Measurements from ENCODE around the gene RMDN2. TPM values are rescaled to one million over a fixed set of nuclear protein-coding genes. Genes with fewer than 3 reads are reported as not detected.

RMDN2 gene
- total and polyA plus RNA-seq, 10 of the 15 experiments (the other 5 are each of a cell fraction or from before 2014, with no cell fraction given) = 2.6 to 12.4 (median 9.2) TPM

DNA sequence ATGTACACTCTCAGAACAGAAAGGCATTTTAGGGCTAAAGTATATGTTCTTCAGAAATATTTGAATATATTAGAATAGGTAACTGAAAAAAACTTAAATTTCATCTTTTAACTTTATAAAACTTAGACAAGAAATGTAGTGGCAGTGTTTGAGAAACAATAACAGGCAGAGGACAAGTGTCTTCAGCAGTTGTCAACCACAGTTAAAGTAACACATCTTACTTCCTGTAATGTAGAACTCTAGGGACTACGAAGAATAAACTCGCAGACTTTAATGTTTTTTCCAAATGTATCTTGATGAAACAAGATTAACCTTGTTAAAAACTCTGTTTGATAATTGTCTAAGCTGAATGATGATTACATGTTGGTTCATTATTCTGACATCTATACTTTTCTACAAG is 50.7 kb downstream of the RMDN2 start (continued):
- TF ChIP-seq, protein P1, sequence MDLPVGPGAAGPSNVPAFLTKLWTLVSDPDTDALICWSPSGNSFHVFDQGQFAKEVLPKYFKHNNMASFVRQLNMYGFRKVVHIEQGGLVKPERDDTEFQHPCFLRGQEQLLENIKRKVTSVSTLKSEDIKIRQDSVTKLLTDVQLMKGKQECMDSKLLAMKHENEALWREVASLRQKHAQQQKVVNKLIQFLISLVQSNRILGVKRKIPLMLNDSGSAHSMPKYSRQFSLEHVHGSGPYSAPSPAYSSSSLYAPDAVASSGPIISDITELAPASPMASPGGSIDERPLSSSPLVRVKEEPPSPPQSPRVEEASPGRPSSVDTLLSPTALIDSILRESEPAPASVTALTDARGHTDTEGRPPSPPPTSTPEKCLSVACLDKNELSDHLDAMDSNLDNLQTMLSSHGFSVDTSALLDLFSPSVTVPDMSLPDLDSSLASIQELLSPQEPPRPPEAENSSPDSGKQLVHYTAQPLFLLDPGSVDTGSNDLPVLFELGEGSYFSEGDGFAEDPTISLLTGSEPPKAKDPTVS (IDR thresholded peaks at IDR 0.05; ENCODE audit: low read depth, low read length) = no peak
- no peak for TF ChIP-seq PAX8 (IDR thresholded peaks at IDR 0.05)

DNA sequence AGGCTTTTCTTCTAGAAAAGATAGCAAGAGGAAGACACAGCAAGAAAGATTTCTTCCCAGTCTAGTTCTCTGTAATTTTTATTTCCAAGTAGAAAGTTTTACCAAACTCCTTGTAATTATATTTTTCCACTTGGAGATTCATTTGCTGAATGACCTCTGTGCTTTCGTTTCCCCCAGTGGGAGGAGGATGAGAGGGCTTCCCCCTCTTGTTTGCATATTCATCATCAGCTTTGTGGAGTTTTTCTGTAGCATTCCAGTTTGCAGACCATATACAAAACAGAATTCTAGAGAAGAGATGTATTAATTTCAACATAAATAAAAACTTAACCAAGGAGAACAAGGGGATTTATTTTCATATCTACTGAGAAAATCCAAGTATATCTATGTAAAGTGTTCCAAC is 51.3 kb downstream of the RMDN2 start:
- intact Hi-C loops (cut with micrococcal nuclease; ENCODE audit: unreplicated experiment) (no loop called here), in situ Hi-C loops (cut with MboI) (no loop called here)
- Histone ChIP-seq H4K20me1 (ENCODE audit: control insufficient read depth, insufficient read depth) (no peaks in the 10 kb centered on the region), H3K9ac (ENCODE audit: control insufficient read depth, insufficient read depth, low read length) (no peak overlapping the region), H3K79me2 (ENCODE audit: control insufficient read depth, insufficient read depth, low read length) (no peaks in the 10 kb centered on the region), H3K4me2 (ENCODE audit: control insufficient read depth, insufficient read depth) (no peak overlapping the region), H3K9me3 (replicated peaks; ENCODE audit: control insufficient read depth, insufficient read depth, low read length) (no peaks in the 10 kb centered on the region), H3K36me3 (ENCODE audit: control insufficient read depth in 2 of 2, insufficient read depth in 2 of 2, low read length in 1 of 2) (no peaks in the 10 kb centered on the region), H3K27ac (ENCODE audit: control insufficient read depth, insufficient read depth) (no peak overlapping the region), H3K4me3 (no peak overlapping the region), H3K4me1 (ENCODE audit: control insufficient read depth, insufficient read depth, low read length) (no peaks in the 10 kb centered on the region), H3K27me3 (replicated peaks in 1 of 2; ENCODE audit: control insufficient read depth in 2 of 2, insufficient read depth in 2 of 2, low read length in 1 of 2) (no peaks in the 10 kb centered on the region), H2AFZ (ENCODE audit: control insufficient read depth, low read depth, low read length) (no peak overlapping the region)
- FAIRE-seq (no peak), DNase-seq (ENCODE audit: low read depth, low spot score) (no peak), ATAC-seq (no peak)
- WGBS (ENCODE audit: insufficient coverage, insufficient replicate concordance, low lambda C conversion rate, missing lambda C conversion rate) = 0% methylated on average over 1 of the region's 1 CpG
- BruUV-seq (replicated peaks) = no TSS peak
- CTCF ChIA-PET = no interaction called here
- POLR2A ChIA-PET = no interaction called here
- RAD21 ChIA-PET (ENCODE audit: unreplicated experiment) = no interaction called here
- TF ChIP-seq, protein P2, sequence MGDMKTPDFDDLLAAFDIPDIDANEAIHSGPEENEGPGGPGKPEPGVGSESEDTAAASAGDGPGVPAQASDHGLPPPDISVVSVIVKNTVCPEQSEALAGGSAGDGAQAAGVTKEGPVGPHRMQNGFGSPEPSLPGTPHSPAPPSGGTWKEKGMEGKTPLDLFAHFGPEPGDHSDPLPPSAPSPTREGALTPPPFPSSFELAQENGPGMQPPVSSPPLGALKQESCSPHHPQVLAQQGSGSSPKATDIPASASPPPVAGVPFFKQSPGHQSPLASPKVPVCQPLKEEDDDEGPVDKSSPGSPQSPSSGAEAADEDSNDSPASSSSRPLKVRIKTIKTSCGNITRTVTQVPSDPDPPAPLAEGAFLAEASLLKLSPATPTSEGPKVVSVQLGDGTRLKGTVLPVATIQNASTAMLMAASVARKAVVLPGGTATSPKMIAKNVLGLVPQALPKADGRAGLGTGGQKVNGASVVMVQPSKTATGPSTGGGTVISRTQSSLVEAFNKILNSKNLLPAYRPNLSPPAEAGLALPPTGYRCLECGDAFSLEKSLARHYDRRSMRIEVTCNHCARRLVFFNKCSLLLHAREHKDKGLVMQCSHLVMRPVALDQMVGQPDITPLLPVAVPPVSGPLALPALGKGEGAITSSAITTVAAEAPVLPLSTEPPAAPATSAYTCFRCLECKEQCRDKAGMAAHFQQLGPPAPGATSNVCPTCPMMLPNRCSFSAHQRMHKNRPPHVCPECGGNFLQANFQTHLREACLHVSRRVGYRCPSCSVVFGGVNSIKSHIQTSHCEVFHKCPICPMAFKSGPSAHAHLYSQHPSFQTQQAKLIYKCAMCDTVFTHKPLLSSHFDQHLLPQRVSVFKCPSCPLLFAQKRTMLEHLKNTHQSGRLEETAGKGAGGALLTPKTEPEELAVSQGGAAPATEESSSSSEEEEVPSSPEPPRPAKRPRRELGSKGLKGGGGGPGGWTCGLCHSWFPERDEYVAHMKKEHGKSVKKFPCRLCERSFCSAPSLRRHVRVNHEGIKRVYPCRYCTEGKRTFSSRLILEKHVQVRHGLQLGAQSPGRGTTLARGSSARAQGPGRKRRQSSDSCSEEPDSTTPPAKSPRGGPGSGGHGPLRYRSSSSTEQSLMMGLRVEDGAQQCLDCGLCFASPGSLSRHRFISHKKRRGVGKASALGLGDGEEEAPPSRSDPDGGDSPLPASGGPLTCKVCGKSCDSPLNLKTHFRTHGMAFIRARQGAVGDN (IDR thresholded peaks at IDR 0.05) = no peak
- TF ChIP-seq POU2F2 (IDR thresholded peaks at IDR 0.05; ENCODE audit: borderline replicate concordance, low read depth, low read length) = peak; percentile 58; the same call in 1 of the 3 replicates
- SMC1A ChIA-PET (ENCODE audit: uncharacterized antibody, unreplicated experiment) = interaction anchor here (1.4 kb wide), 1 partner anchor 84 kb away, joined by 4 read pairs; no protein-coding TSS in a partner anchor
